ENCODE data around the gene VSTM1. TPM values are rescaled to one million over a fixed set of nuclear protein-coding genes. Genes with fewer than 3 reads are reported as not detected.

The VSTM1 gene
- total RNA-seq = not detected in 2 replicates

DNA sequence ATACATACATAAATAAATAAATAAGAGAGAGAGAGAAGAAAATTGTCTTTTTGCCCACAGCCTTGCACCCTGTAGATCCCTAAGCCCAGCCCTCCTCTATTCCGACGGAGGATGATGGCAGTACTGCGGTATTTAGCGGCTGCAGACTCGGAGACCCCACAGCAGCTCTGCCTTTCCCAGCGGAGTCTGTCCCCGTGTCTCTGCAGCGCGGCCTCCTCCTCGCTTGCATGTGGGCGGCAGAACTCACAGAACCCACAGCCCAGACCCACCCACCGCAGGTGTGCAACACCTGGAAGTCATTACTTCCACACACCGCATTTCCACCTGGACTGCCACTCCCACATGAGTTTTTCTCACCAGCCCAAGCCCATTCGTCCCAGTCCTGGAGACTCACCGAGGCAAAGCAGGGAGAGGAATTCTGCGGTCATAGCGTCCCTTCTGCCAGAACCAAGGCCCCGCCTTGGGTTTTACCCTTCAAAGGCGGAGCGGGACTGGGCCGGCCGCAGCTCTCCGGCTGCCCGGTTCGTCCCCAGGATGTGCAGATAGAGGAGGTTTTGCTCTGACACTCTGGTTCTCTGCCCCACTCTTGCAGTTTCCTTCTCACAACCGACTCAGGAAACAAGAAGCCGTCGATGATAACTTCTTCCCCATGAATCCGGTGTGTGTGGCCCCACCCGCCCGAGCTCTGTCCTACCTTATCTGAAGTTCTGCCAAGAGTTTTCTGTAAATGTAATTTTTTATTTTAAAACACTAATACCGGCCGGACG, at the start of gene VSTM1:
VSTM1 (minus strand) TSS at position 548 of the 767 bp plus-strand sequence; CDS start at position 428, 120 bp downstream.

GRCh38 chr19:54102421-54103169, 38.9 kb upstream of the VSTM1 start, which contains the start of gene NDUFA3:
NDUFA3 (plus strand) TSS chr19:54102855; CDS start chr19:54102879, 24 bp downstream.

DNA sequence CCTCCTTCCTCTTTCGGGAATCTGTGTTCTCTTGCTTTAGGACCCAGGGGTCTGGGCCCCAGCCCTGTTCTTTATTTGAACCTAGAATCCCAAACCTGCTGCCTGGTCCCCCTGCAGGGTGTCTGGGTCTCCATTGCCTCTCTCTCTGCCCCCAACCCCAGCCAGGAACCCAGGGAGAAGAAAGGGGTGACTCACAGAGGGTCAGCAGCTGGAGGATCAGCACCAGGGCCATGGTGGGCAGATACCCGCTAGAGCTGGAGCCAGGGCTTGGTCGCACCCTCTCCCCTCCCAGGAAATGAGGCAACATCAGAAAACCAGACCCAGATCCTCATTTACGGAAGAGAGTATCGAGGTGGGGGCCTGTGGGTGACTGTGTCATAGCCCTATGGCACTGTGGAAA, 36.9 kb upstream of the VSTM1 start, which contains the start of gene OSCAR:
OSCAR (minus strand) TSS at position 243 of the 400 bp plus-strand sequence; CDS start at position 232, 11 bp downstream.

GRCh38 chr19:54081032-54081431, 17.3 kb upstream of the VSTM1 start, which contains the start of gene TARM1:
TARM1 (minus strand) TSS chr19:54081365; CDS start chr19:54081340, 25 bp downstream.

GRCh38 chr19:53991224-53992113, 72.2 kb downstream of the VSTM1 start, which contains the start of gene CACNG6:
CACNG6 (plus strand) TSS chr19:53991637; CDS start chr19:53992878, 1,241 bp downstream.

Other genes starting within 250 kb of the VSTM1 start
- gene NLRP12, start 239.6 kb downstream of the VSTM1 start, total RNA-seq = not detected in 2 replicates
- gene MYADM, start 196.0 kb downstream of the VSTM1 start, total RNA-seq = 9.3 and 11.9 TPM in 2 replicates
- not detected in 2 replicates for gene PRKCG, start 181.7 kb downstream of the VSTM1 start, total RNA-seq
- gene CACNG7, start 154.6 kb downstream of the VSTM1 start, total RNA-seq = 0.44 and 2.6 TPM in 2 replicates
- 0.50 and 0.58 TPM in 2 replicates for gene CACNG8, start 101.0 kb downstream of the VSTM1 start, total RNA-seq
- gene CACNG6, start 72.3 kb downstream of the VSTM1 start, total RNA-seq = 0.33 TPM in 1 of 2 replicates, not detected in the other
- not detected in 2 replicates for gene TARM1, start 17.5 kb upstream of the VSTM1 start, total RNA-seq
- gene OSCAR, start 36.9 kb upstream of the VSTM1 start, total RNA-seq = 0.15 and 0.33 TPM in 2 replicates
- 5.8 and 25.1 TPM in 2 replicates for gene NDUFA3, start 39.0 kb upstream of the VSTM1 start, total RNA-seq
- gene TFPT, start 51.8 kb upstream of the VSTM1 start, total RNA-seq = 11.7 and 16.4 TPM in 2 replicates
- gene PRPF31, start 51.9 kb upstream of the VSTM1 start, total RNA-seq = 56.9 and 79.4 TPM in 2 replicates
- 10.1 and 25.9 TPM in 2 replicates for gene CNOT3, start 73.9 kb upstream of the VSTM1 start, total RNA-seq
- gene LENG1, start 95.8 kb upstream of the VSTM1 start, total RNA-seq = 4.3 and 5.4 TPM in 2 replicates
- 0.58 and 0.83 TPM in 2 replicates for gene TMC4, start 109.3 kb upstream of the VSTM1 start, total RNA-seq
- gene MBOAT7, start 125.7 kb upstream of the VSTM1 start, total RNA-seq = 36.8 and 94.6 TPM in 2 replicates
- 86.1 and 105 TPM in 2 replicates for gene TSEN34, start 127.4 kb upstream of the VSTM1 start, total RNA-seq
- gene RPS9, start 137.0 kb upstream of the VSTM1 start, total RNA-seq = 1,744 and 1,790 TPM in 2 replicates
- not detected in 2 replicates for gene LILRB3, start 159.1 kb upstream of the VSTM1 start, total RNA-seq
- not detected in 2 replicates for gene LILRA6, start 178.9 kb upstream of the VSTM1 start, total RNA-seq
- under 0.01 TPM in 1 of 2 replicates, not detected in the other for gene LILRB5, start 193.4 kb upstream of the VSTM1 start, total RNA-seq
- gene LILRB2, start 217.2 kb upstream of the VSTM1 start, total RNA-seq = not detected in 2 replicates
- gene LILRA5, start 249.3 kb upstream of the VSTM1 start, total RNA-seq = not detected in 2 replicates